Calu3 (cell line): ENCODE results near the gene RTL10. TPM values are rescaled to one million over a fixed set of nuclear protein-coding genes. Genes with fewer than 3 reads are reported as not detected.

Experiments
- BruUV-seq: library from RNA; stranded (reverse); fragments of 400-500 nt; replicated peaks from 2 replicates; lab custom pipeline; 2021; lab: Mats Ljungman, UMichigan
- CTCF ChIA-PET: fragments of 300-600 bp; sonication (Branson Sonifier 250); formaldehyde crosslinking; loops from one replicate; lab custom pipeline; 2022; ENCODE audit warnings: antibody characterized with exemption; lab: Charles Lee
- DNase-seq: peaks from one replicate; pipeline ENCODE4 v3.0.0; 2022
- H3K27ac Mint-ChIP-seq: one replicate; pipeline ENCODE4 v1.8.0; 2022; ENCODE audit warnings: mixed read lengths; ENCODE audit not compliant: unreplicated experiment
- H3K27me3 Mint-ChIP-seq: one replicate; pipeline ENCODE4 v1.8.0; 2022; ENCODE audit warnings: mixed read lengths; ENCODE audit not compliant: unreplicated experiment
- H3K36me3 Mint-ChIP-seq: one replicate; pipeline ENCODE4 v1.8.0; 2022; ENCODE audit warnings: mild to moderate bottlenecking, moderate library complexity, mixed read lengths; ENCODE audit not compliant: insufficient read depth, unreplicated experiment
- H3K4me1 Mint-ChIP-seq: one replicate; pipeline ENCODE4 v1.8.0; 2022; ENCODE audit warnings: mild to moderate bottlenecking, low read depth, mixed read lengths; ENCODE audit not compliant: unreplicated experiment
- H3K4me3 Mint-ChIP-seq: one replicate; pipeline ENCODE4 v1.8.0; 2022; ENCODE audit warnings: mild to moderate bottlenecking, low read depth, moderate library complexity, mixed read lengths; ENCODE audit not compliant: unreplicated experiment
- H3K9me3 Mint-ChIP-seq: one replicate; pipeline ENCODE4 v1.8.0; 2022; ENCODE audit warnings: low read depth, mixed read lengths; ENCODE audit not compliant: unreplicated experiment
- intact Hi-C: fragments of 100-400 bp; cut with micrococcal nuclease; formaldehyde crosslinking; loops from one replicate; pipeline ENCODE4 v1.10.0; 2022; ENCODE audit not compliant: unreplicated experiment
- total RNA-seq: library from RNA; stranded (reverse); gene quantifications from 2 replicates; pipeline ENCODE4 v1.2.3, GENCODE V29; 2022
- TF ChIP-seq, protein P1 (sequence below): fragments of 200-600 bp; IDR thresholded peaks from one replicate; pipeline ENCODE4 v1.8.0; 2022; ENCODE audit warnings: antibody characterized with exemption; ENCODE audit not compliant: unreplicated experiment

Gene RTL10
- total RNA-seq, 1 experiment from 2014 or later: 26.2 TPM

GRCh38 chr22:19848298-19849224, 6.1 kb downstream of the RTL10 start:
- intact Hi-C loops: no loop called here

GRCh38 chr22:19847345-19847632, 7.4 kb downstream of the RTL10 start:
- BruUV-seq: TSS peak; percentile 6

More at GRCh38 chr22:19848298-19849224, 6.1 kb downstream of the RTL10 start:
- Mint-ChIP-seq H3K36me3 (peaks cover 54% of the 10 kb centered on the region), H3K27ac (peak overlapping the region; percentile 84), H3K9me3 (no peaks in the 10 kb centered on the region), H3K27me3 (no peaks in the 10 kb centered on the region), H3K4me1 (peaks cover 67% of the 10 kb centered on the region), H3K4me3 (peak overlapping the region; percentile 61)
- peak; percentile 87 for DNase-seq
- TF ChIP-seq, protein P1, sequence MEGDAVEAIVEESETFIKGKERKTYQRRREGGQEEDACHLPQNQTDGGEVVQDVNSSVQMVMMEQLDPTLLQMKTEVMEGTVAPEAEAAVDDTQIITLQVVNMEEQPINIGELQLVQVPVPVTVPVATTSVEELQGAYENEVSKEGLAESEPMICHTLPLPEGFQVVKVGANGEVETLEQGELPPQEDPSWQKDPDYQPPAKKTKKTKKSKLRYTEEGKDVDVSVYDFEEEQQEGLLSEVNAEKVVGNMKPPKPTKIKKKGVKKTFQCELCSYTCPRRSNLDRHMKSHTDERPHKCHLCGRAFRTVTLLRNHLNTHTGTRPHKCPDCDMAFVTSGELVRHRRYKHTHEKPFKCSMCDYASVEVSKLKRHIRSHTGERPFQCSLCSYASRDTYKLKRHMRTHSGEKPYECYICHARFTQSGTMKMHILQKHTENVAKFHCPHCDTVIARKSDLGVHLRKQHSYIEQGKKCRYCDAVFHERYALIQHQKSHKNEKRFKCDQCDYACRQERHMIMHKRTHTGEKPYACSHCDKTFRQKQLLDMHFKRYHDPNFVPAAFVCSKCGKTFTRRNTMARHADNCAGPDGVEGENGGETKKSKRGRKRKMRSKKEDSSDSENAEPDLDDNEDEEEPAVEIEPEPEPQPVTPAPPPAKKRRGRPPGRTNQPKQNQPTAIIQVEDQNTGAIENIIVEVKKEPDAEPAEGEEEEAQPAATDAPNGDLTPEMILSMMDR: no peak
- BruUV-seq: no TSS peak
- CTCF ChIA-PET: interaction anchor here (0.6 to 1.5 kb wide), 3 partner anchors 11 to 52 kb away, joined by 4 read pairs; no protein-coding TSS in a partner anchor

DNA sequence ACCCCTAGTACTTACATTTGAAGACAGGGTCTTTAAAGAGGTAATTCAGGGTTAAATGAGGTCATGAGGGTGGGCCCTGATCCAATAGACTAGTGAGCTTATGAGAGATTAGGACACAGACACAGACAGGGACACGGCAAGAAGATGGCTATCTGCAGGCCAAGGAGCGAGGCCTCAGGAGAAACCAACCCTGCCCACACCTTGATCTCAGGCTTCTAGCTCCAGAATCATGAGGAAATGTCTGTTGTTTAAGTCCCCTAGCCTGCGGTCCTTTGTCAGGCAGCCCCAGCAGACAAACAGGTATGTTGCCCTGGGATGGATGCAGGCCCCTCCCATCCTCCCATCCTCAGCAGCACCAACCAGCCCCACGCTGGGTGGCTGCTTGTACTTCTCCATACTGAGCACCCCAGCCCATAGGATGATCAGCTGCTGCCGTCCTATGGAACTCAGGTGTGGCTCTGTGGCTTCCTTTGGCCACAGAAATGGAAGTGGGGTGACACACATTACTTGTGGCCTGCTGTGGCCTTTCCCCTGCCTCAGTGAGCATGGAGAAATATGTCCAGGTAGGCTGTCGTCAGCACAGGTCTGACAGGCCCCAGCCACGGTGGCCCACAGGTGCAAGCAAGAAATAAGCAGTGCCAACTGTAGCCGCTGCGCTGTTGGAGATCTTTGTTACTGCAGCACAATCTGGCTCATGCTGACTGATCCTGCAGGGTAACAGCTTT, 7.9 kb downstream of the RTL10 start:
- Mint-ChIP-seq H3K27me3 (no peaks in the 10 kb centered on the region), H3K4me3 (no peak overlapping the region), H3K27ac (no peak overlapping the region), H3K4me1 (peaks cover 52% of the 10 kb centered on the region), H3K36me3 (peaks cover 44% of the 10 kb centered on the region), H3K9me3 (no peaks in the 10 kb centered on the region)
- DNase-seq: no peak
- TF ChIP-seq, protein P1: no peak
- no TSS peak for BruUV-seq
- CTCF ChIA-PET: no interaction called here
- intact Hi-C loops: no loop called here

More at GRCh38 chr22:19847345-19847632, 7.4 kb downstream of the RTL10 start:
- no peak for DNase-seq
- Mint-ChIP-seq H3K27ac (no peak overlapping the region), H3K4me3 (no peak overlapping the region), H3K4me1 (peaks cover 55% of the 10 kb centered on the region), H3K9me3 (no peaks in the 10 kb centered on the region), H3K27me3 (no peaks in the 10 kb centered on the region), H3K36me3 (peaks cover 49% of the 10 kb centered on the region)
- intact Hi-C loops: no loop called here
- TF ChIP-seq, protein P1: no peak
- CTCF ChIA-PET: interaction anchor here (0.5 kb wide), 1 partner anchor 24 kb away, joined by 7 read pairs; no protein-coding TSS in a partner anchor

GRCh38 chr22:19845054-19845722, 9.5 kb downstream of the RTL10 start:
- H3K4me3 Mint-ChIP-seq: no peak overlapping the region
- CTCF ChIA-PET: no interaction called here
- H3K4me1 Mint-ChIP-seq: peaks cover 57% of the 10 kb centered on the region
- no peaks in the 10 kb centered on the region for H3K27me3 Mint-ChIP-seq
- no peak overlapping the region for H3K27ac Mint-ChIP-seq
- intact Hi-C loops: no loop called here
- H3K9me3 Mint-ChIP-seq: no peaks in the 10 kb centered on the region
- no TSS peak for BruUV-seq
- TF ChIP-seq, protein P1: no peak
- DNase-seq: no peak
- H3K36me3 Mint-ChIP-seq: peaks cover 34% of the 10 kb centered on the region
